ENCODE results near the gene PLPP1. TPM values are rescaled to one million over a fixed set of nuclear protein-coding genes. Genes with fewer than 3 reads are reported as not detected.

The PLPP1 gene
- total RNA-seq, 4 donors from 2014 or later = 26.1 to 140 (median 41.3) TPM

- Histone ChIP-seq H3K27ac (no peak overlapping the region), H3K27me3 (no peaks in the 10 kb centered on the region), H3K9me3 (no peaks in the 10 kb centered on the region), H3K36me3 (peaks cover 0 to 5% (median 0%) of the 10 kb centered on the region in 3 donors), H3K4me3 (no peak overlapping the region), H3K4me1 (peaks cover 0 to 10% (median 3%) of the 10 kb centered on the region in 3 donors)
- no peak for TF ChIP-seq CTCF (IDR thresholded peaks at IDR 0.05)
- no peak for TF ChIP-seq POLR2A (IDR thresholded peaks at IDR 0.05)
- DNase-seq = no peak
- intact Hi-C loops (cut with DNase I) = no loop called here
- 69 to 85% methylated on average over 3 of the region's 3 CpGs for WGBS, 2 donors
These were observed 78.4 kb downstream of the PLPP1 start for GRCh38 chr5:55456216-55456895.

GRCh38 chr5:55454282-55454681, 80.5 kb downstream of the PLPP1 start:
- Histone ChIP-seq H3K4me3 (no peak overlapping the region), H3K27ac (no peak overlapping the region), H3K36me3 (peaks cover 0 to 11% (median 0%) of the 10 kb centered on the region in 3 donors), H3K9me3 (no peaks in the 10 kb centered on the region), H3K27me3 (no peaks in the 10 kb centered on the region), H3K4me1 (peaks cover 0 to 16% (median 3%) of the 10 kb centered on the region in 3 donors)
- TF ChIP-seq POLR2A (IDR thresholded peaks at IDR 0.05) = no peak
- no peak for TF ChIP-seq CTCF (IDR thresholded peaks at IDR 0.05)
- DNase-seq = no peak
- 66 to 89% methylated on average over 2 of the region's 2 CpGs for WGBS, 2 donors
- intact Hi-C loops (cut with DNase I) = no loop called here

GRCh38 chr5:55453211-55453610, 81.6 kb downstream of the PLPP1 start:
- Histone ChIP-seq H3K27ac (no peak overlapping the region), H3K9me3 (no peaks in the 10 kb centered on the region), H3K4me3 (no peak overlapping the region), H3K36me3 (peaks cover 0 to 11% (median 0%) of the 10 kb centered on the region in 3 donors), H3K4me1 (peaks cover 0 to 16% (median 3%) of the 10 kb centered on the region in 3 donors), H3K27me3 (no peaks in the 10 kb centered on the region)
- intact Hi-C loops (cut with DNase I) = no loop called here
- TF ChIP-seq CTCF (IDR thresholded peaks at IDR 0.05) (no peak), POLR2A (IDR thresholded peaks at IDR 0.05) (no peak)
- DNase-seq = no peak
- WGBS, 2 donors = 48 to 59% methylated on average over 1 of the region's 1 CpG

- H3K27ac ChIP-seq = no peak overlapping the region
- no peak for DNase-seq
- intact Hi-C loops (cut with DNase I) = no loop called here
- H3K27me3 ChIP-seq = no peaks in the 10 kb centered on the region
- no peak overlapping the region for H3K4me3 ChIP-seq
- no peaks in the 10 kb centered on the region for H3K9me3 ChIP-seq
- WGBS, 2 donors = 95 to 100% methylated on average over 2 of the region's 2 CpGs
- H3K4me1 ChIP-seq = peaks cover 0 to 25% (median 3%) of the 10 kb centered on the region in 3 donors
- no peak for TF ChIP-seq CTCF (IDR thresholded peaks at IDR 0.05)
- peaks cover 0 to 11% (median 0%) of the 10 kb centered on the region in 3 donors for H3K36me3 ChIP-seq
These were observed 82.8 kb downstream of the PLPP1 start for GRCh38 chr5:55451976-55452375.

- intact Hi-C loops (cut with DNase I) = no loop called here
- Histone ChIP-seq H3K36me3 (peaks cover 0 to 11% (median 0%) of the 10 kb centered on the region in 3 donors), H3K27ac (no peak overlapping the region), H3K4me1 (peaks cover 0 to 27% (median 0%) of the 10 kb centered on the region in 3 donors), H3K27me3 (no peaks in the 10 kb centered on the region), H3K4me3 (no peak overlapping the region), H3K9me3 (no peaks in the 10 kb centered on the region)
- DNase-seq = no peak
- TF ChIP-seq POLR2A (IDR thresholded peaks at IDR 0.05) (no peak), CTCF (IDR thresholded peaks at IDR 0.05) (no peak)
- WGBS, 2 donors = 85 to 86% methylated on average over 4 of the region's 4 CpGs
These were observed 84.6 kb downstream of the PLPP1 start for GRCh38 chr5:55450050-55450765.
